Measurements from ENCODE around the gene TBC1D4.

The TBC1D4 gene

DNA sequence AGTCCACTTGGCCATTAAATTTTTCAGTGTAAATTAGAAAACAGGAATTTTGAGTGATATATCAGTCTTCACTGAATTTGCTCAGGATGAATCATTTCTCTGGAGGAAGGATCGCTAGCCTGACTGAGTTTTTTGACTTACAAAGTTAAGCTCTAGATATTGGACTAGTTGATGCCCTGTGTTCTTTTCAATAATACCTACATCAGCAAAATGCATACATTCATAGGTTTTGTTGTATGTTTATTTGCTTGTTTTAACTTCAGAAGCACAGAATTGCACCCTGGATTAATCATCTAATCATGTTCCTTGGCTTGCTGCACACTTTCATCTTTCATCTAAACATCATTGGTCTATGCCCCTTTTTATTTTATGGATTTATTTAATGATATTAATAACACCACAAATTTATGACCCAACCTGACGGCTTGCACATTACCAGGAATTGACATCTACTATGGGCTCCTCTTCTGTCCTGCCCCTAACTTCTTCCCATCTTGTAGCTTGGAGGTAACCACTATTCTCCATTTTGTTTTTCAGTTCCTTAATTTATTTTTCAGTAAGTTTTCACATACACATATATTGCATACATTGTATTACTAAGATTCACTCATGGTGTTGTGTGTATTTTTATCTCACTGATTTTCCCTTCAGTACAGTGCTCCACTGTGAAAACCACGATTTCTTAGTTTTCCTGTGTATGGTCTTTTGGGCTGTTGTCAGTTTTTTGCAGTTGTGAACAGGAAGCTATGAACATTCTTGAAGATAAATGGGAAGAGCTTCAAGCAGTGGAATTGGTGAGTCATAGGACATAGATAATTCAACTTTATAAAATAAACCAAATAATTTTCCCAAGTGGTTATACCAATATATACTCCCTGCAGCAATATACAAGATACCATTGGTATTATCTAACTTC lies 32.4 kb upstream of the TBC1D4 start:
- TF ChIP-seq CTCF (IDR thresholded peaks at IDR 0.05; ENCODE audit: low read depth, low read length), result no peak
- DNase-seq, result no peak
- H3K27me3 ChIP-seq (ENCODE audit: insufficient read depth, low read depth, severe bottlenecking), result no peaks in the 10 kb centered on the region
- no peak overlapping the region for H3K27ac ChIP-seq
- H3K36me3 ChIP-seq, result no peaks in the 10 kb centered on the region
- no peaks in the 10 kb centered on the region for H3K9me3 ChIP-seq (ENCODE audit: severe bottlenecking)
- H3K4me3 ChIP-seq (ENCODE audit: low read depth, low read length), result no peak overlapping the region

GRCh38 chr13:75513271-75513670 lies 31.3 kb upstream of the TBC1D4 start:
- no peak for TF ChIP-seq CTCF (IDR thresholded peaks at IDR 0.05; ENCODE audit: low read depth, low read length)
- Histone ChIP-seq H3K27me3 (ENCODE audit: insufficient read depth, low read depth, severe bottlenecking) (no peaks in the 10 kb centered on the region), H3K9me3 (ENCODE audit: severe bottlenecking) (no peaks in the 10 kb centered on the region), H3K27ac (no peak overlapping the region), H3K36me3 (no peaks in the 10 kb centered on the region), H3K4me3 (ENCODE audit: low read depth, low read length) (no peak overlapping the region)
- DNase-seq, result no peak

DNA sequence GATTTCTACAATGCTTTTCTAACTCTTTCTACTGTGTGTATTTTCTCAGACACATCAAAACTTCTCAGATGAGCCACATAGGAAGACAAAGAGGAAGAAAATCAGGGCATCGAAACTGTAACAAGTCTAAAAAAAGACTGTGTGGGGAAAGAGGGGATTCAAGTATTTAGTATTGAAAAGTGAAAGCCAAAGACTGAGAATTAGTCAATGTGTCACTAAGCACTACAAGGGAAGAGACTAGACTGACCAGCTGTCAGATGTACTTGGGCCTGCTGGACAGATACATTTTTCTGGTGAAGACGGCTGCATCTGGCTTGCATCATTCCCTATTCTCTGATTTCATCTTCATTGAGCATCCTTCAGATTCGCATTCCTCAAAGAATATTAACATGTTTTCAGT lies 30.3 kb upstream of the TBC1D4 start:
- no peak for TF ChIP-seq CTCF (IDR thresholded peaks at IDR 0.05; ENCODE audit: low read depth, low read length)
- Histone ChIP-seq H3K9me3 (ENCODE audit: severe bottlenecking) (no peaks in the 10 kb centered on the region), H3K27ac (no peak overlapping the region), H3K36me3 (no peaks in the 10 kb centered on the region), H3K4me3 (ENCODE audit: low read depth, low read length) (no peak overlapping the region), H3K27me3 (ENCODE audit: insufficient read depth, low read depth, severe bottlenecking) (no peaks in the 10 kb centered on the region)
- DNase-seq, result no peak

DNA sequence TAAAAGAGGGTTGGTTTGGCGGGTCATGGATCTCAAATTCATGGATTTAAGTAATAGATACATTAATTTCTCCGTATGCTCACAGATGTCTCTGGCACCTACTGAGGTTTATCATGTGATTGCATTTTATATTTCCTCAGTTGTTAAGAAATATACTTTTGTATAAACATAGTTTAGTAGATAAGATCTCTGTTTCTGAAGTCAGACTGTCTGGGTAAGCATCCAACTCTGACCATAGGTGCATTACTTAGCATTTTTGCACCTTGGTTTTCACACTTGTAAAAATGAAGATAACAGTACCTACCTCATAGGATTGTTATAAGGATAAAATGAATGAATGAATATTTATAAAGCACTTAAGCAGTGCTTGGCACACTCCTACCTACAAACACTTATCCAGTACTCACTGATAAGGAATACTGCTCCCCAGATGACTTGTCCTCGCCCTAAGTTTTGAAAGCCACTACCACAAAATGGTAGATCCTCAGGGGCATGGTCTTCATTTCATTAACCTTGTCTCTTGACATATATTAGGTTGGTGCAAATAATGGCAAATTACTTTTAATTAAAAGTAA lies 29.2 kb upstream of the TBC1D4 start:
- DNase-seq, result no peak
- Histone ChIP-seq H3K36me3 (no peaks in the 10 kb centered on the region), H3K9me3 (ENCODE audit: severe bottlenecking) (no peaks in the 10 kb centered on the region), H3K27me3 (ENCODE audit: insufficient read depth, low read depth, severe bottlenecking) (no peaks in the 10 kb centered on the region), H3K4me3 (ENCODE audit: low read depth, low read length) (no peak overlapping the region), H3K27ac (no peak overlapping the region)
- no peak for TF ChIP-seq CTCF (IDR thresholded peaks at IDR 0.05; ENCODE audit: low read depth, low read length)

DNA sequence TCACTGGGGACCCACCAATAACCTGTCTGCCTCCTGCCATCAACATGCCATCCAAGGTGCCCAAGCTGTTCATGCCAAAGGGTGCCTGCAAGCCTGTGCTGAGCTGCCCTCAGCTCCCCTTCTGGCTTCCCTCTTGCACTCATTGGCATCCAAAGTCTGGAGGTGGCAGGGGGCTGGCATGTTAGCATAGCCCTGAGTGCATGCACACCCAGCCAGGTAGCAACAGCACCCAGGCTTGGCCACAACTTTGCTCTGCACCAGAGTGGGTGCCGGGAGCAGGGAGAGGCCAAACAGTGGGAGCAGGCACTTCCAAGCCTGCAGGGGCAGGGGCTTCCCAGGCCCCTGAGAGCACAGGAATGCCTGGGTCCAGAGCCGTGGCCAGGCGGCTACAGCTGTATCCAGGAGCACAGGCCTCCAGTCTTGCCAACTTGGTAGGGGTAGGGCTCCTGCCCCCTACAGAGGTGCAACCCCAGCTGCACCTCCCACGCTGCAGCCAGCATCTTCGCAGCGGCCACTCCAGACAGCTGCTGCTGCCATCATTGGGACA lies 26.1 kb upstream of the TBC1D4 start:
- H3K9me3 ChIP-seq (ENCODE audit: severe bottlenecking), result no peaks in the 10 kb centered on the region
- H3K4me3 ChIP-seq (ENCODE audit: low read depth, low read length), result no peak overlapping the region
- no peak for DNase-seq
- no peaks in the 10 kb centered on the region for H3K27me3 ChIP-seq (ENCODE audit: insufficient read depth, low read depth, severe bottlenecking)
- TF ChIP-seq CTCF (IDR thresholded peaks at IDR 0.05; ENCODE audit: low read depth, low read length), result no peak
- no peaks in the 10 kb centered on the region for H3K36me3 ChIP-seq
- H3K27ac ChIP-seq, result no peak overlapping the region

Data from WERI-Rb-1 (cell line).